Coronary artery (tissue), 2 donors: ENCODE results near the gene RALGPS1.

Experiments
- DNase-seq: peaks from one replicate; pipeline ENCODE4 v3.0.0-alpha.2; 2017; ENCODE audit warnings: low spot score
- H3K27ac ChIP-seq, 2 donors: fragments of 200-600 bp; sonication (generic); one replicate each; pipeline ENCODE4 v1.5.1; 2016 to 2019
- H3K4me3 ChIP-seq: fragments of 200-600 bp; sonication (generic); 2 replicates; pipeline ENCODE4 v1.5.1; 2016; ENCODE audit warnings: mild to moderate bottlenecking, moderate library complexity
- CTCF ChIP-seq: fragments of 200-600 bp; sonication (generic); IDR thresholded peaks from one replicate; pipeline ENCODE4 v1.5.1; 2019; ENCODE audit warnings: antibody characterized with exemption

RALGPS1 gene

GRCh38 chr9:127018935-127019334 is 104.4 kb downstream of the RALGPS1 start:
- no peak for TF ChIP-seq CTCF
- no peak overlapping the region for H3K4me3 ChIP-seq
- H3K27ac ChIP-seq, result no peak overlapping the region
- no peak for DNase-seq

- Histone ChIP-seq H3K27ac (no peak overlapping the region), H3K4me3 (no peak overlapping the region)
- no peak for DNase-seq
- TF ChIP-seq CTCF, result no peak
Measured at GRCh38 chr9:127020036-127020801, 105.6 kb downstream of the RALGPS1 start.

DNA sequence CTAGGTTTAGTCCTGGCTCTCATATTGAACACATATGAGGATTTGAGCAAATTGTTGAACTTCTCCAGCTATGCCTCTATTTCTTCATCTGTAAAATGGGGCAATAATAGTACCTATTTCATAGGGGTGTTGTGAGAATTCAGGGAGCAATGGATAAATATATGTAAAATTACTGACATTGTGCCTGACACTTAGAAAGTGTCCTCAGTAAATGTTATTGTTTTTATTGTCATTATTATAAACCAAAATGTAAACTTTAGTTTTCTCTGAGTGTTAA is 106.2 kb downstream of the RALGPS1 start:
- H3K27ac ChIP-seq, result no peak overlapping the region

GRCh38 chr9:127021664-127022363 is 107.2 kb downstream of the RALGPS1 start:
- no peak for TF ChIP-seq CTCF
- DNase-seq, result peak; percentile 91
- no peak overlapping the region for H3K4me3 ChIP-seq
- peak overlapping the region; percentile 56 to 65 for H3K27ac ChIP-seq

More for the DNA sequence above, 106.2 kb downstream of the RALGPS1 start:
- no peak for TF ChIP-seq CTCF
- no peak overlapping the region for H3K4me3 ChIP-seq
- DNase-seq, result no peak

- TF ChIP-seq CTCF, result no peak
- peak overlapping the region in 1 of 2 donors; percentile 38 for H3K27ac ChIP-seq
- no peak for DNase-seq
- no peak overlapping the region for H3K4me3 ChIP-seq
Measured at GRCh38 chr9:127022913-127023660, 108.5 kb downstream of the RALGPS1 start.

DNA sequence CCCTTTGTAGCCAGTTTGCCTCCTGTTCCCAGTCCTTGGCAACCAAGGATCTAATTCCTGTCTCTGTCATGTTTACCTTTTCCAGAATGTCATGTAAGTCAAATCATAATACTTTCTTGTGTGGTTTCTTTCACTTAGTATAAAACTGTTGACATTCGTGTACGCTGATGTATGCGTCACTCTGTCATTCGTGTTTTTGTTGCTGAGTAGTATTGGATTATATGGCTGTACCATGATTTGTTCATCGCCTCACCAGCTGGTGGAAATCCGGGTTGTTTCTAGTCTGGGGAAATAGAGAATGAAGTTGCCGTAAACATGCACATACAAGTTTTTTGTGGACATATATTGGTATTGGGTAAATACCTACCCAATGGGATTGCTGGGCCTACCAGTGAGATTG is 110.5 kb downstream of the RALGPS1 start:
- no peak overlapping the region for H3K27ac ChIP-seq
- no peak for DNase-seq
- TF ChIP-seq CTCF, result no peak
- H3K4me3 ChIP-seq, result no peak overlapping the region
